AG08395 (cell line): ENCODE results near the gene NLGN1.

ENCODE experiments used
- DNase-seq: peaks from one replicate; pipeline ENCODE4 v3.0.0; 2012; ENCODE audit warnings: mixed read lengths, low spot score

The NLGN1 gene

DNA sequence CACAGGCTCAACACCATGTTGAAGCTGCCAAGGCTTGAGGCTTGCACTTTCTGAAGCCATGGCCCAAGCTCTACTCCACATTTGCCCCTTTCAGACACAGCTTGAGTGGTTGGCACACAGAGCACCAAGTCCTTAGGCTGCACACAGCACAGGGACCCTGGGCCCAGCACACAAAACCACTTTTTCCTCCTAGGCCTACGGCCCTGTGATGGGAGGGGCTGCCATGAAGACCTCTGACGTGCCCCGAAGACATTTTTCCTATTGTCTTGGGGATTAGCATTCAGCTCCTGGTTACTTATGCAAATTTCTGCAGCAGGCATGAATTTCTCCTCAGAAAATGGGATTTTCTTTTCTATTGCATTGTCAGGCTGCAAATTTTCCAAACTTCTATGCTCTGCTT, 445.5 kb downstream of the NLGN1 start:
- DNase-seq = no peak

GRCh38 chr3:173846584-173846983, 449.0 kb downstream of the NLGN1 start:
- no peak for DNase-seq

- DNase-seq = no peak
Observed at GRCh38 chr3:173849489-173849888, 451.9 kb downstream of the NLGN1 start.

DNA sequence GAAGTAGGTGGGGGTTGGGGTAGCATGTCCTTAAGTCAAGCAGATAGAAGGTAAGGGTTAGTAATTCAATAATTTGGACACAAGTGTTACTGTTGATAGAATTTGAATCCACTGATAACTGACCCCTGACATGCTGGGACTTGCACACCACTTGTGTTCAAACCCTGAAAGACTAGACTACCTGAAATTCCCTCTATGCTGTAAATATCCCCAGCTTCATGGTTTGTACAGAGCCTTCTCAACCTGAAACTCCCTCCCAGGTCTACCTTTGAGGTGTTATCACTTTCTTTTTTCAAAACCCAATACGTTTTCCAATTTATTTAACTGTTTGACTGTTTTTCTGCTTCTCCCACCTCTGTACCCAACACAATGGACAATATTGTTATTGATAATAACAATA, 459.6 kb downstream of the NLGN1 start:
- DNase-seq = no peak

GRCh38 chr3:173862701-173863100, 465.2 kb downstream of the NLGN1 start:
- DNase-seq = no peak

- DNase-seq = no peak
Observed at GRCh38 chr3:173863551-173863950, 466.0 kb downstream of the NLGN1 start.

GRCh38 chr3:173865900-173866498, 468.5 kb downstream of the NLGN1 start:
- DNase-seq = no peak

DNA sequence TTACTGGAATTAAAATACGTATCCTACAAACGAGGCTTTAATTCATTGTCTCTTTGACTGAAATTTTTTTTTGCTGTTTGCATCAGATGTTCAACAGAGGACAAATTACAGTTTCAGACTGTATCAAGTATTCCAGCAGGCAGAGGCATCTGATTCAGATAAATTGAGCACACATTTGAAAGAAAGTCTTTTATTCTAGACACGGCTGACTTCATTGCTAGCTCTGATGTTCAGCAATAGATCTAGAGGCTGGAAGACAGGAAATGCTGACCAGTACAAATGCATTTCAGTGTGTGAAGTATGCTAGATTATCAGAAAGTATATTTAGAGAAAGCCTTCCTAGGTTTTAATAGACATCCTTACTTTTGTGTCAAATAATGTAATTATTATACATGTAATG, 472.2 kb downstream of the NLGN1 start:
- DNase-seq = no peak

- DNase-seq = no peak
Observed at GRCh38 chr3:173870976-173871375, 473.4 kb downstream of the NLGN1 start.

- DNase-seq = no peak
Observed at GRCh38 chr3:173875790-173876189, 478.2 kb downstream of the NLGN1 start.

GRCh38 chr3:173876476-173876875, 478.9 kb downstream of the NLGN1 start:
- DNase-seq = peak; percentile 2

DNA sequence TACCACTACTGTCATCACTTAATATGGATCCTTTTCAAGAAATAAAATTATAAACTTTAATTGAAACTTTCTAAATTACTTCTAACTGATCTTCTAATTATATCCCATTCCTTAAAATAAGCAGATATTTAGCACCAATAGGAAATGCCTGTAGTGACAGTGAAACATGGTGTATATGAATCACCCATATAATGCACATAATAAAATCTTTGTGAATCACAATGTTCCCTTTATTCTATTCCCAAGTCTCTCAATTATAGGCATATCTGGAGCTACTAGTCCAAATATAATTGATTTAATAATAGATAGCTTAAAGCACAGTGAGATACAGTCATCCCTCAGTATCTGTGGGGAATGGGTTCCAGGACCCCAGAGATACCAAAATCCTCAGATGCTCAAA, 490.3 kb downstream of the NLGN1 start:
- DNase-seq = no peak

- DNase-seq = no peak
Observed at GRCh38 chr3:173889596-173889995, 492.1 kb downstream of the NLGN1 start.

- DNase-seq = no peak
Observed at GRCh38 chr3:173890091-173890490, 492.5 kb downstream of the NLGN1 start.

GRCh38 chr3:173891272-173892100, 493.9 kb downstream of the NLGN1 start:
- DNase-seq = no peak

DNA sequence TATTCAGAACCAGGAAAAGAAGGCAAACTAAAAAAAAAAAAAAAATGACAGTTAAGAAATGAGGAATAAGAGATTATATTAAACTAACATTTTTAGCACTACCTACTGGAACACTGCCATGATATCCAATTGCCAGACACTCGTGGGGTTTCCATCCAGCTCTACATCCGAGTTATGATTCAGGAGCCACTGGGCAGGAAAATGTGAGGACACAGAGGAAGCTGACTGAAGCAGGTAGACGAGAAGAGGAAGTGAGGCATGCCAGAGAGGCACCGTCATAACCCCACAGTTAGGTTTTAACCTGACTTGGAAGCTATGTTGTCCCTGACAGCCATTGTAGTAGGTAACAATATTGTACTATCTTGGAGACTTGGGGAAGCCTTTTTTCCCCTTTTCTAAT, 495.0 kb downstream of the NLGN1 start:
- DNase-seq = peak; percentile 13

DNA sequence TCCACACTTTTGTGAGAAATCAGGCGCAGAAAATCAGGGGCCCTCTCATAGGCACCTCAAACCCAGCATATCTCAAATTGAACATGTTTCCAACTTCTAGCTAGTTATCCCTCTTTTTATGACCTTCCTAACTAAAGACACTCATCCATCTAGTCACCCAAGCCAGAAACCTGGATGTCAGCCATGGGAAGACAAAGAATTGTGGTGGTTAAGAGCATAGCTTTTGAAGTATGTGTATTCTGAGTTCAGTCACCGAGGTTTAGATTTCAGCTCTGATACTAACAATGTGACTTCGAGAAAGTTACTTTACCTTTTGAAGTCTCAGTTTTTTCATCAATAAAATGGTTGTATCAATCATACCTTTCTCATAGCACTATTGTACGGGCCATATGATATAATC, 495.5 kb downstream of the NLGN1 start:
- peak; percentile 74 for DNase-seq

- DNase-seq = no peak
Observed at GRCh38 chr3:173893835-173894234, 496.3 kb downstream of the NLGN1 start.

DNA sequence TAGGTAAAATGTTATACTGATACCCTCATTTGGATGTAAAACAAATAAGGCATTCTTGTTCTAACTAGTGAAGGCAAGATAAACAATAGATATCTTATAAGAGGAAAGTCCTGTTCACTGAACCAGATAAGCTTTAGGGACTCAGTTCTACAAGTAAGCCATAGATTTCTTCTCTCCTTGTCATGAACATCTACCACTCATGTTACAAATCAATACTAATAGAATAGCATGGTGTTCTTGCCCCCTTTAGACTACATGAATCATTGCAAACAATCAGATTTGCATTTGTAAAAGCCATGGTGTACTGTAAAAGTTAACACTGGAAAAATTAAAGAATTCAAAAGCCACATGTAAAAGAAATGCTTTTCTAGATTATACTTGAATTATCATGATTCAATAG, 500.1 kb downstream of the NLGN1 start:
- DNase-seq = no peak

GRCh38 chr3:173901649-173902048, 504.1 kb downstream of the NLGN1 start:
- DNase-seq = no peak

DNA sequence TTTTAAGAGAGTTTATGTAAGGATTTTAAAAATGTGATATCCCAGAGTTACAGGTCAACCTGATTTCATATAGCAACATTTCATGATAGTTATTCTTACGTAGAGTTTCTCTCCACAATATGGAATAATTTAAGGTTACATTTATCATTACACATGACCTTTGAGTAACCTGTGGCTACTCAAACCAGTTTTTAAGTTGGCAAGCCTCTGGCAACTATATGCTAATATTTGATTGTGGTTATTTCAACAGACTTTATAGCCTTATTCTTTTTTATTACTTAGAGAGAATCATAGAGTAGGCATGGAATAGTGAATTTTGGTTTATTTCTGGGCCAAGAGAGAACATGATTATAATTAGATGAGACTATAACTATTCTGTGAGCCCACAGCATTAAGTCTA, 504.9 kb downstream of the NLGN1 start:
- DNase-seq = no peak

GRCh38 chr3:173902871-173903270, 505.3 kb downstream of the NLGN1 start:
- peak; percentile 4 for DNase-seq

GRCh38 chr3:173905381-173905780, 507.8 kb downstream of the NLGN1 start:
- DNase-seq = no peak

- DNase-seq = no peak
Observed at GRCh38 chr3:173911446-173911845, 513.9 kb downstream of the NLGN1 start.
